HG02623 (cell line): ENCODE results near the gene XRCC5.
A peak's percentile ranks its signal among the peaks of the same experiment; 100 is the strongest.
"Not testable (repeated sequence)": the region's sequence is repeated elsewhere in the genome, so short reads cannot be mapped to it uniquely, and the experiment has no call there.

Experiments used
- ATAC-seq: cut with Tn5 transposase; IDR thresholded peaks from one replicate; pipeline ENCODE4 v1.9.1; 2021; ENCODE audit warnings: moderate library complexity; ENCODE audit not compliant: unreplicated experiment

The XRCC5 gene

DNA sequence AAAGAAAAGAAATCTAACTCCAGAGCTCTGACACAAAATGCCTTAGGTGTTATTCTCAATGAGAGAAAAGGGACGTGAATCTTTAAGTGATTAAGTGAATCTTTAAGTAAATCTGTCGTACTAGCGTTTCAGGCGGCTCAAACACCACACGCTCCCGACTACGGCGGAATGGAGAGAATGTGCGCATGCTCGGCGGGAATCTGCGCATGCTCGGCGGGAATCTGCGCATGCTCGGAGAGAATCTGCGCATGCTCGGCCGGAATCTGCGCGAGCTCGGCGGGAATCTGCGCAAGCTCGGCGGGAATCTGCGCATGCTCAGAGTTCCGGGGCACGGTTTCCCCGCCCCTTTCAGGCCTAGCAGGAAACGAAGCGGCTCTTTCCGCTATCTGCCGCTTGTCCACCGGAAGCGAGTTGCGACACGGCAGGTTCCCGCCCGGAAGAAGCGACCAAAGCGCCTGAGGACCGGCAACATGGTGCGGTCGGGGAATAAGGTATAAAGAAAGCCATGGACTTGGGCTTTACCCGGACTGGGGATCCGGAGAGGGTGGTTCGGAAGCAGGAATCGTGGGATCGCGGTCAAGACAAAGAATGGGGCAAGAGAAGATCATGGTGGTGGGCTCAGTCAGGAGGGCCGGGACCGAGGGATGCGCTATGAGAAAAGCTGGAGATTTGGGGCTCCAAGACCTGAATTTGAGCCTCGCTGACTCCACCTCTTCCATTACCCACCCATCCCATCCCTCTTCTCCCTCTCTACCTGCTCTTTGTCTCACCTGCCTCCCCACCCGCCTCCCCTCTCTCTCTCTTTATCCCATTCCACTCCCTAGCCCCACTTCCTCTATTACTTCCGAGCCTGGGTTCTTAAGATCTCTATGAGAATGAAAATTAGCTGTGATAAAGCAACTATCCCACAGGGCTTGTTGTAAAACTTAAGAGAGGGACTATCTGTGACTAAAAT lies at the start of gene XRCC5:
Gene XRCC5 (plus strand): TSS at position 382 of the 955 bp plus-strand sequence. CDS start 89 bp downstream, at position 471.
- ATAC-seq: peak; percentile 50

DNA sequence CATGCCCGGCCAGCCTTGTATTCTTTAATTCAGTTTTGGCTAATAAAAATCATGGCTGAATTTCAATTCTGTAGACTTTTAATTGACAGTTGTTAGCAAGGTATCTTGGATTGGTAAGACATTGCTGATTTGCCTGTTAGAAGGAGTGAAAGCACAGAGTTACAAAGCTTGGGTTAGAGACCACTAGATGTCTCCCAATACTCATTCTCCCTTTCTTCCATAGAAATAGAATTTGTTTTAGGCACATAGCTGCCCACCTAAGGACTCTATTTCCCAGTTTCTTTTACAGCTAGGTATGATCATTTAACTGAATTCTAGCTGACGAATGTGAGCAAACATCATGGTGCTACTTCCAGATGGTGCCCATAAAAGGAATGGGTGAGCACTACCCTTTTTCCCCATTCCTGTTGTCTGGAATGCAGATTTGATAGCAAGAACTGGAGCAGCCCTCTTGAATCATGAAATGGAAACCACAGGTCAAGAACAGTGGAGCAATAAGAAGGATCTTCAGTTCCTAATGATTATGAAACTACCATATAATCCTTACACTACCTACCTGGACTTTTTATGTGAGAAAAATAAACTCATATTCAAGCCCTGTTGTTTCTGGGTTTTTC lies 45.0 kb upstream of the XRCC5 start:
- ATAC-seq: no peak

DNA sequence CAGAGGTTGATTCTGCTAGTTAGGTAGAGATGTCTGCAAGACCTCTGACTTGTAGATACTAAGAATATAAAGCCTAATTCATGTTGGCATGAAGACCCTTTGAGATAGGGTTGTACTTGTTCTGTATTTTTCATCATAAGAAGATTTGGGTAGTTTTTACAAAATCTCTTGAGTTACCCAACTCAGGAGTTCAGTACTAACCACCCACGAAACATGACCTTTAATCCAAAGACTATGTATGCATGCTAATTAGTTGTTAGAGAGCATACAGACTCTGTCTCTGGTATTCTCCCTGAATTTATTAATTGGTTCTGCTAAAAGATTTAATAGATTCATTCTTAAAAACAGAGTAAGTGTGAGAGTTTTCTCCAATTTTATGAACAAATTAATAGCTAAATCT lies 44.5 kb upstream of the XRCC5 start:
- ATAC-seq: no peak

DNA sequence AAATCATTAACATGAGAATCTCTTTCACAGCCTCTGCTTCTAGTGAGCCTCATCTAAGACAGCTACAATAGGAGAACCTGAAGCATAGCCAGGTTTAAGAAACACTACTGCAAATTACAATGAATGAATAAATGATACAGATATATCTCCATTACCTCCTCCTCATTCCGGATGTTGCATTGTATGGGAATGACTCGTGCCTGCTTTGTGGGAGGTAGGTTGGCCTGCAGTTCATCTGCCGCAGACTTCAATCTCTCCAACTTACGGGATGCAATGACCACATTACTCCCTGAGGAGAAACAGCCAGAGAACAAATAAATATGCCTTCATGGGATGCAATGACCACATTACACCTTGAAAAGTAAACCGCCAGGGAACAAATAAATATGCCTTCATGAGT lies 42.9 kb upstream of the XRCC5 start:
- ATAC-seq: no peak

DNA sequence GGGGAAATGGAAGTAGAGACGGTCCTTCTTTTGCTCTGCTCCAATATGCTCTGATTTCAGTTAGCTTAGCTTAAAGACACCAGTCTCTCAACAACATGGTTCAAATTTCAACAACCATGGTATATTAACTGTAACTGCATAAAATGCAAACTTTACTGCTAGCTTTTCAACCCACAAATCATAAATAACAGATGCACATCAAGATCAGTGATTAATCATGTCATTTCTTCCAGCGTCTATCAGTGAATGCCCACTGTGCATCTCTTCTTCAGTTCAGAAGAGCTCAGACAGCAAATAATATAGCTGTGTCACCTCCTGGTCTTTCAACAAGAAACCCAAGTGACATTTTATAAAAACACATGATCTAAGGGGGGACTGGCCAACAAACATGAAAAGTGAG lies 40.1 kb upstream of the XRCC5 start:
- ATAC-seq: no peak

DNA sequence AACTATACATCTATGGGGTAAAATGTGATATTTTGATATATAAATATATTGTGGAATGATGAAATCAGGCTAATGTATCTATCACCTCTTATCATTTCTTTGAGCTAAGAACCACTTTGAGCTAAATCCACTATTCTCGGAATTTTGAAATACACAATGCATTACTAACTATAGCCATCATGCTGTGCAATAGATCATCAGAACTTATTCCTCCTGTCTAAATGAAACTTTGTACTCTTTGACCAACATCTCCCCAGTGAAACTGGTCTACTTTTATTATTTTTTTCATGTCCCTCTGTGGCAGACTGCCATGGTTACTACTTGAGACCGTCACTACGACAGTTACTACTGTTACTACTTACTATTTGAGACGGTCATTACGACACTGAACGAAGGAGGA lies 39.0 kb upstream of the XRCC5 start:
- no peak for ATAC-seq

DNA sequence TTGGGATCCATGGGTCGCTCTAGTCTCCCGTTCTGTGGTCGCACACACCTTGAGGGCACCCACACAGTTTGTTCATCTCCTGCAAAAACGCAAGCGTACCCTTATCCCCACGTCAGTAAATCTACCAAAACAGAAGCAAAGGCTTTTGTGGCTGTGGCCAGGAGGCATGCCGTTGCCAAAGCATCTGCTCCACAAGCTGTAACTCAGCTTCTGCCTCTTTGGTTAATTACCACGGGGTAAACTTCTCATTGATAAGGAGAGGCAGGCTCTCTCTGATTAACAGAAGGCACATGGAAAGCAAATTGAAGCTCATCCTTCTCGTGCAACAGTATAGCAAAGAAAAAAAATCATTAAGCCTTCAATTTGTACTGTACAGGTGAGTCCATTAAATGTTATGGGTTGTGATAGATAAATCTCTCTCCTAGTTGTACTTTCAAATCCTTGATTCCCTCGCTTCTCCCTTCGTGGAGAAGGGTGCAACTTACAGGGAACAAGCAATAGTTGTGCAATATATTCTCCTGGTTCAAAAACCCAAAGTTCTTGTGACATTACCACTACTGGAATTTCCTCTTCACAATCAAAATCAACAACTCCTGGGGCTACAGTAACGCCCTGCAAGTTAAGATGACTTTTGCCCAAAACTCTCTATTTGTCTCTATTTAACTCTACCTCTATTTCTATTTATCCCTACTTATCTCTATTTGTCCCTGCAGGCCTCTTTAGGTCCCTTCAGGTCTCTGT lies 37.9 kb upstream of the XRCC5 start:
- no peak for ATAC-seq

DNA sequence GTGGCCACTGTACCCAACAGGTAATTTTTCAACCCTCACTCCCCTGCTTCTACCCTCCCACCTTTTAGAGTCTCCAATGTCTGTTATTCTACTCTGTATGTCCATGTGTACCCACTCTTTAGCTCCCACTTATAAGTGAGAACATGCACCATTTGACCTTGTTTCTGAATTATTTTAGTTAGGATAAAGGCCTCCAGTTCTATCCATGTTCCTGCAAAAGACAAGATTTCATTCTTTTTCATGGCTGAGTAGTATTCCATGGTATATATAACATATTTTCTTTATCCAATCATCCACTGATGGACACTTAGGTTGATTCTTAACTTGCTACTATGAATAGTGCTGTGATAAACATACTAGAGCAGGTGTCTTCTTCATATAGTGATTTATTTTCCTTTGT lies 36.7 kb upstream of the XRCC5 start:
- ATAC-seq: no peak

DNA sequence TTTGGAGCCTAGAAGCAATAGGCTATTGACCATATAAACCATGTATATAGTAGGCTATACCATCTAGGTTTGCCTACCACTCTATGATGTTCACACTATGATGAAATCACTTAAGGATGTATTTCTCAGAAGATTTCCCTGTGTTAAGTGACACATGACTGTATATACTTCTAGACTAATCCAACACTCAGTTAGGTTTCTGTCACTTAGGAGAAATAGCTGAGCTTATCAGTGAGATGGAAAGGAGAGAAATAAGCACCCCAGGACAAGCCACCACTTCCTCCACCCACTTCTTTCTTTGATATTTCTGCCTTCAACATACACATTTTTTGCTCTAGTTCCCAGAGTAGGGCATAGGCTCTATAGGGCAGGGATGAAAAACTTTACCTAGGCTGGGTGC lies 35.4 kb upstream of the XRCC5 start:
- ATAC-seq: no peak

DNA sequence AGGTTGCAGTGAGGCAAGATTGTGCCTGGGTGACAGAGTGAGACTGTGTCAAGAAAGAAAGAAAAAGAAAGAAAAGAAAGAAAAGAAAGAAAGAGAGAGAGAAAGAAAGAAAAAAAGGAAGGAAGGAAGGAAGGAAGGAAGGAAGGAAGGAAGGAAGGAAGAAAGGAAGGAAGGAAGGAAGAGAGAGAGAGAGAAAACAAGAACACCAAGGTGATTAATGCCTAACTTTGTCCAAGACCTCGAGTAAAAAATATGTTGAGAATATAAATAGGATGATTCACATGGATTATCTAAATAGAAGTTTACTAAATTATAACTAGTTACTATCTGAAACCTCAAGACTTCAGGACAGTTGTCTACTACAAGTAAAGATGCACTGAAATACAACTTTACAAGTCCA lies 34.8 kb upstream of the XRCC5 start:
- no peak for ATAC-seq

DNA sequence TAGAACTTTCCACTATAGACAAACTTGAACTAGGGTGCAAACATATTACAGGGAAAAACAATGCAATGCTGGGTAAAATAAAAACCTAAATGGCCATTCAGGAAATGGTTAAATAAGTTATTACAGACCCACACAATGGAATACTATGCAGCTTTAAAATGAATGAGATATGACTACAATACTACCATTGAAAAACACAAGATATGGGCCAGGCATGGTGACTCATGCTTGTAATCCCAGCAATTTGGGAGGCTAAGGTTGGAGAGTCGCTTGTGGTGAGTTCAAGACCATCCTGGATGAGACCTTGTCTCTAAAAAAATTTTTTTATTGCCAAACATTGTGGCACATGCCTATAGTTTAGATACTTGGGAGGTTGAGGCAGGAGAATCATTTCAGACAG lies 34.4 kb upstream of the XRCC5 start:
- no peak for ATAC-seq

DNA sequence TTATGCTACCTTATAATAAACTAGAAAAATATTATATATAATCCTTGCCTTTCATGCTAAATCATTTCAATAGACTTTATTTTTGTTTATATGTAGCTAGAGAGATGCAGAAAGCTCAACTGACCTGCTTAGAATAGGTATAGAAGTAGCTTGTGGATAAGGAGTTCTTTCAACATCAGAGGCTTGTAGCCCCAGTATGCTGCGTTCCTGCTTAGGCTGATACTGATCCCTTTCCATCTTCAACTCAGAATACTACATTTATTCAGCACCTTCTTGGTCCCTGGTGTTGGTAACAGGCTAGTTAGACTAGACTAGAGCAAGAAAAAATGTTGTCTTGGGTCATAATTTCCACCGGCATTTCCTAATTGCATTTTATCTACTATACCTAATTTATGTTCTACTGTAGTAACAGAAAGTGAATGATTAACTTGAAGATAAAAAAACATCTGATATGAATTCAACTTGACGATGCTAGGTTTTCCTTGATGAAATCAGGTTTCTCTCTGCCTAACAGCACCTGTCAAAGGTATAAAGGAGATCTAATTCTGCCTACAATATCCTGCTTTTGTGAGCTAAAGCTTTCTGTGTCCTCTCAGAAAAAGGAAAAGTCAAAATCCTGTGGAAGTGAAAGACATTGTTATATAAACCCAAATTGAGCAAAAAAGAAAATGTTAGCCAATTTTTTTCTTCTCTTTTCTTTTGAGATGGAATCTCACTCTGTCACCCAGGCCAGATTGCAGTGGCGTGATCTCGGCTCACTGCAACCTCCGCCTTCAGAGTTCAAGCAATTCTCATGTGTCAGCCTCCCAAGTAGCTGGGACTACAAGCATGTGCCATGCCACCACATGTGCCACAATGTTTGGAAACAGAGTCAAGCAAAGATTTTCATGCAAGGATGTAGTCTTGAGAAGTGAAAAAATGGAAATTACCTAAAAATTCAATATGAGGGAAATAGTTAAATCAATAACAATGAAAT lies 33.4 kb upstream of the XRCC5 start:
- no peak for ATAC-seq

DNA sequence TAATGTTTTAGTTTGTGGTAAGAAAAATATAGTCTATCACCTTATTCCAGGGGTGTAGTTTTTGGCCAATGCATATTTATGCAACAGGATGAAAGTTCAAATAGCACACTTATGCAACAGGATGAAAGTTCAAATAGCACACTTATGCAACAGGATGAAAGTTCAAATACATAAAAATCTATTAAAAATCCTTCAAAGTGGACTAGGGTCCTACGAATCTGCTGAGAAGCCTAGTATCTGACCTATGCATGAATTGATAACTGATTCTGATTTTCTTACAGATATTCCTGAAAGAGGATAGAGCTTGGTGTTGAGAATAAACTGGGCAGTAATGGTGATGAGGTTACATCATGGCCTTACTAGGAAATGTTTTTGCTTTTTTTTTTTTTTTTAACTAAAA lies 30.4 kb upstream of the XRCC5 start:
- ATAC-seq: no peak

DNA sequence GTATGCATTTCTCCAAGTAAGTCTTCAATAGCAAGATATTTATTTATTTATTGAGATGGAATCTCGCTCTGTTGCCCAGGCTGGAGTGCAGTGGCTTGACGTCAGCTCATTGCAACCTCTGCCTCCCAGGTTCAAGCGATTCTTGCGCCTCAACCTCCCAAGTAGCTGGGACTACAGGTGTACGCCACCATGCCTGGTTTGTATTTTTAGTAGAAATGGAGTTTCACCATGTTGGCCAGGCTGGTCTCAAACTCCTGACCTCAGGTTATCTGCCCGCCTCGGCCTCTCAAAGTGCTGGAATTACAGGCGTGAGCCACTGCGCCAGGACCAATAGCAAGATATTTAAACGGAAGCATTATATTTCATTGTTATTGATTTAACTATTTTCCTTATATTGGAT lies 29.1 kb upstream of the XRCC5 start:
- ATAC-seq: not testable (repeated sequence)

DNA sequence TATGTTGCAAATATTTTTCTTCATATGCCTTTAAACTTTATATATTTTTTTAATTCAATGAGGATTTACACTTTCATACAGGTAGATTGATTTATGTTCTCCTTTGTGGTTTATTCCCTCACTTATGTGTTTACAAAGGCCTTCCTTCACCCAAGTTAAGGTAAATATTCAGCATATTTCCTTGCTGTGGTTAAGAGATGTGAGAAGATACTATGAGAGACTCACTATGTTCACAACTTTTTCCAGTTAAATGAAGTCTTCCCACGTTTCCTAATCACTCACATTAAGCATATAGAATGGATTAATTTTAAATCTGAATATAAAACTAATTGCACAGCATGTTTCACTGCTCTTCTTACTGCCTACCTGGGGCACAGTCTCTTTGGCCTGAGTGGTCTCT lies 28.1 kb upstream of the XRCC5 start:
- no peak for ATAC-seq

DNA sequence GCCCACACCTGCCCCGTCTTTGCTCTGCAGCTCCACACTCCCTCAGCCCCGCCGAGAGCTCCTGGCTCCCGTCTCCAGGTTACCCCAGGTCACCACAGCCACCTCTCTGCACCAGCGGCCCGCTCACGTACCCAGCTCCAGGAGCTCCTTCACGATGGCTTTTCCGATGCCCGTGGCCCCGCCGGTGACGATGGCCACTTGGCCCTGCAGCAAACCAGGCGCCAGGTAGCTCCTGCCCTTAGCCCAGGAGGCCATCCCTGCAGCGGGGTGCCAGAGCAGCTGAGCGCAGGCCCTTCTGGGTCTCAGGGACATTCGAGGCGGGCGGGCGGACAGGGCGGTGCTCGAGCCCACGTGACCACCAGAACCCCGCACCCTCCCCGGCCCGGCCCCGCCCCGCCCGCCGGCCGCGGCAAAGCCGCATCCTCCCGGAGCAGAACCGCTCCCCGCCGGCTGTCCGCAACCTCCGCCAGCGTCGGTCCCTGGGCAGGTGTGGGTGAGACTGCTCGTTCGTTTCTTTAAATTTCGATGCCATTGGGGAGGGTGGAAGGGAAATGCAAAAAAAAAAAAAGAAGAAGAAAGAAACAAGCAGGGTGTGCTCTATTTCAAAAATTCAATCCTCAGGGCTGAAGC lies 27.5 kb upstream of the XRCC5 start, which contains the start of the genes PECR and TMEM169:
Gene PECR (minus strand): TSS at position 323 of the 630 bp plus-strand sequence. CDS start 68 bp downstream, at position 255.
Gene TMEM169 (plus strand): TSS at position 433 of the 630 bp plus-strand sequence. CDS start 14,045 bp downstream, outside the sequence.
- ATAC-seq: peak; percentile 93

DNA sequence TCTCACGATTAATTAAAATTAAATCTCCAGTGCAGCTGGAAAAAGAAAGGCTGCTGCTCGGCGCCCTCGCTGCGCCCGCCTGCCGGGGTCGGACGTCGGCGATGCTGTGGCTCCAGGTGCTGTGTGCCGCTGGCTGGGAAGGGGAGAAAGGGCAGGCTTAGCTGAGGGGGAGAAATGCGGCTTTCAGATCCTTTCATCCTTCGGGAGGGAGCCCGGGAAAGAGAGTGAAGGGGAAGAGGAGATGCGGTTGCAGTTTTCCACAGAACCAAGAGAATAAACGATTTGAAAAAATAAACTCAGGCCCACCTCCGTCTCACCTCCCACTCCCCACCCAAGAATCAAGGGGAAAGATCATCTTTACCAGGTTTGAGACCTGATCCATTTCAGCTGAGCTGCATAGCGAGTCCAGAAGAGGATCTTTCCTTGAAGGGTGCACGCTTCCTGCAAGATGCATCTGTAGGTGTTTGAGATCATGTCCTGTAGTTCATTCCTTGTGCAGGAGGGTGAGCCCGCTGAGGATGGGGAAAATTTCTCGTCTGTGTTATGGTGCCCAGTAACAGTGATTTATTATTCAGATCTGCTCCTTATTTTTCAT lies 26.9 kb upstream of the XRCC5 start:
- ATAC-seq: no peak

DNA sequence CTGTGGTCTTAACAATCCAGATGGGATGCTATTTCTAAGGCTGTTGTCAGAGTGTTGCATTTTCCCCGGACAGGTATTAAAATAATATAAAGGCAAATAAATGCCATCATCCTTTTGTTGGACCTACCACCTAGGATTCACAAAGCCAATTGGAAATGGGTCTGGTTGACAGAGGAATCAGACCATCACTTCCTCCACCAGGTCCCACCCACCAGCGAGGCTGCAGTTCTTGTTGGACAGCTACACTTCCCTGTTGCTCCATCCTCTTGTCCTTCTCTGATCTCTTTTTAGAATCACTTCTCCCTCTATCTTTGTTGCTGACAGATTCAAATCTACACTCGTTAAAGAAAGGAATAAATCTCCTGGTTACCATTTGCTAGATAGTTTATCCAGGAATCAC lies 26.3 kb upstream of the XRCC5 start:
- no peak for ATAC-seq
